ENCODE data around the gene VPS52. TPM values are rescaled to one million over a fixed set of nuclear protein-coding genes. Genes with fewer than 3 reads are reported as not detected.
A peak's percentile ranks its signal among the peaks of the same experiment; 100 is the strongest.

VPS52 gene
- total and polyA plus RNA-seq, 9 of the 15 experiments (the other 6 are each of a cell fraction or from before 2014, with no cell fraction given) = 24.4 to 103 (median 40.2) TPM

DNA sequence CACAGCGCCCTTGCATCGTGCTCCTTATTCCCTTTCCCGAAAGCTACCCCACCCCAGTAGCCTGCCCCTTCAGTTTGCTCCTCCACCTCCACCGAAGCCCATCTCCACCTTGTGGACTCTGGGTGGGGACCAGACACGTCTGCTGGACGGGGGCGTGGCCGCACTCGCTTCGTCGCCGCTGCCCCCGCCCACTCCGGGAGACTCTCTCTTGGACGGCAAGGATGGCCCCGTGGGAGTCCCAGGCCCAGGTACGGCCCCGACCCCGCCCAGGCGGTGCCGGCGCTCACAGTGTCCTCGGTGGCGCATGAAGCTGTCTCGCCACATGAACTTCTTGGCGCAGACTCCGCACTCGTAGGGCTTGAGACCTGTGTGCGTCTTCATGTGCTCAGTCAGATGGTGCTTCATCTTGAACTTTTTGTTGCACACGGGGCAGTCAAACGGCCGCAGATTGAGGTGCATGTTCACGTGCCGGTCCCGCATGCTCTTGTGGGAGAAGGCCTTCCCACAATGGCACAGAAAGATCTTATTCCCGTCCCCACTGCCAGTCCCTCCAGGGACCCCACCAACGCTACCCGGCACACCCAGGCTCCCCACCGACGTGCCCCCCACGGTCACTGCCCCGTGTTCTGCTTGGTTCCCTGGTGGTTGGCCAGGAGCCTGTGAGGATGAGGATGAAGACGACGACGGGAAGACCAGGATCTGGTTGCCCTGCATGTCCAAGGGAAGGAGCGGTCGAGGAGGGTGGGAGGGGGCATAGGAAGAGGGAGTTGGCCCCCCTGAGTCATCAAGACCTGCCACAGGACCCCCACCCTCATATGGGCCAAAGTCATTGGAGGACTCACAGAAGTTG lies 43.5 kb upstream of the VPS52 start (continued):
- TF ChIP-seq, protein P1, sequence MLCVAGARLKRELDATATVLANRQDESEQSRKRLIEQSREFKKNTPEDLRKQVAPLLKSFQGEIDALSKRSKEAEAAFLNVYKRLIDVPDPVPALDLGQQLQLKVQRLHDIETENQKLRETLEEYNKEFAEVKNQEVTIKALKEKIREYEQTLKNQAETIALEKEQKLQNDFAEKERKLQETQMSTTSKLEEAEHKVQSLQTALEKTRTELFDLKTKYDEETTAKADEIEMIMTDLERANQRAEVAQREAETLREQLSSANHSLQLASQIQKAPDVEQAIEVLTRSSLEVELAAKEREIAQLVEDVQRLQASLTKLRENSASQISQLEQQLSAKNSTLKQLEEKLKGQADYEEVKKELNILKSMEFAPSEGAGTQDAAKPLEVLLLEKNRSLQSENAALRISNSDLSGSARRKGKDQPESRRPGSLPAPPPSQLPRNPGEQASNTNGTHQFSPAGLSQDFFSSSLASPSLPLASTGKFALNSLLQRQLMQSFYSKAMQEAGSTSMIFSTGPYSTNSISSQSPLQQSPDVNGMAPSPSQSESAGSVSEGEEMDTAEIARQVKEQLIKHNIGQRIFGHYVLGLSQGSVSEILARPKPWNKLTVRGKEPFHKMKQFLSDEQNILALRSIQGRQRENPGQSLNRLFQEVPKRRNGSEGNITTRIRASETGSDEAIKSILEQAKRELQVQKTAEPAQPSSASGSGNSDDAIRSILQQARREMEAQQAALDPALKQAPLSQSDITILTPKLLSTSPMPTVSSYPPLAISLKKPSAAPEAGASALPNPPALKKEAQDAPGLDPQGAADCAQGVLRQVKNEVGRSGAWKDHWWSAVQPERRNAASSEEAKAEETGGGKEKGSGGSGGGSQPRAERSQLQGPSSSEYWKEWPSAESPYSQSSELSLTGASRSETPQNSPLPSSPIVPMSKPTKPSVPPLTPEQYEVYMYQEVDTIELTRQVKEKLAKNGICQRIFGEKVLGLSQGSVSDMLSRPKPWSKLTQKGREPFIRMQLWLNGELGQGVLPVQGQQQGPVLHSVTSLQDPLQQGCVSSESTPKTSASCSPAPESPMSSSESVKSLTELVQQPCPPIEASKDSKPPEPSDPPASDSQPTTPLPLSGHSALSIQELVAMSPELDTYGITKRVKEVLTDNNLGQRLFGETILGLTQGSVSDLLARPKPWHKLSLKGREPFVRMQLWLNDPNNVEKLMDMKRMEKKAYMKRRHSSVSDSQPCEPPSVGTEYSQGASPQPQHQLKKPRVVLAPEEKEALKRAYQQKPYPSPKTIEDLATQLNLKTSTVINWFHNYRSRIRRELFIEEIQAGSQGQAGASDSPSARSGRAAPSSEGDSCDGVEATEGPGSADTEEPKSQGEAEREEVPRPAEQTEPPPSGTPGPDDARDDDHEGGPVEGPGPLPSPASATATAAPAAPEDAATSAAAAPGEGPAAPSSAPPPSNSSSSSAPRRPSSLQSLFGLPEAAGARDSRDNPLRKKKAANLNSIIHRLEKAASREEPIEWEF (CRISPR knock-in tag; IDR thresholded peaks at IDR 0.05) = no peak
- no peak for TF ChIP-seq ZNF143 (CRISPR knock-in tag; IDR thresholded peaks at IDR 0.05)
- 0 out of 2 replicates have a peak, but pooled peaks have one; percentile 51 for TF ChIP-seq NR4A1 (CRISPR knock-in tag; IDR thresholded peaks at IDR 0.05)
- TF ChIP-seq NR4A1 (tag; IDR thresholded peaks at IDR 0.05) = no peak
- TF ChIP-seq POLR2AphosphoS5 (IDR thresholded peaks at IDR 0.05; ENCODE audit: control insufficient read depth, insufficient read depth, low read depth, low read length) = no peak
- no peak for TF ChIP-seq ERF (CRISPR knock-in tag; IDR thresholded peaks at IDR 0.05)
- TF ChIP-seq, protein P2, sequence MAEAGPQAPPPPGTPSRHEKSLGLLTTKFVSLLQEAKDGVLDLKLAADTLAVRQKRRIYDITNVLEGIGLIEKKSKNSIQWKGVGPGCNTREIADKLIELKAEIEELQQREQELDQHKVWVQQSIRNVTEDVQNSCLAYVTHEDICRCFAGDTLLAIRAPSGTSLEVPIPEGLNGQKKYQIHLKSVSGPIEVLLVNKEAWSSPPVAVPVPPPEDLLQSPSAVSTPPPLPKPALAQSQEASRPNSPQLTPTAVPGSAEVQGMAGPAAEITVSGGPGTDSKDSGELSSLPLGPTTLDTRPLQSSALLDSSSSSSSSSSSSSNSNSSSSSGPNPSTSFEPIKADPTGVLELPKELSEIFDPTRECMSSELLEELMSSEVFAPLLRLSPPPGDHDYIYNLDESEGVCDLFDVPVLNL (CRISPR knock-in tag; IDR thresholded peaks at IDR 0.05; ENCODE audit: low read depth) = 0 out of 2 replicates have a peak, but pooled peaks have one; percentile 23
- no peak for TF ChIP-seq ZNF696 (CRISPR knock-in tag; conservative IDR thresholded peaks at IDR 0.05)
- TF ChIP-seq SP1 (CRISPR knock-in tag; IDR thresholded peaks at IDR 0.05) = peak; percentile 87
- TF ChIP-seq ESRRA (IDR thresholded peaks at IDR 0.05; ENCODE audit: borderline replicate concordance, low read depth) = no peak
- TF ChIP-seq PURB (CRISPR knock-in tag; IDR thresholded peaks at IDR 0.05; ENCODE audit: low read depth) = no peak
- no peak for TF ChIP-seq ZSCAN29 (IDR thresholded peaks at IDR 0.05)
- TF ChIP-seq RHOXF2B (CRISPR knock-in tag; conservative IDR thresholded peaks at IDR 0.05) = no peak
- no peak for TF ChIP-seq ZNF146 (CRISPR knock-in tag; IDR thresholded peaks at IDR 0.05; ENCODE audit: unreplicated experiment)
- TF ChIP-seq PML (IDR thresholded peaks at IDR 0.05; ENCODE audit: low read length) = no peak
- TF ChIP-seq SNIP1 (IDR thresholded peaks at IDR 0.05; ENCODE audit: low read depth) = no peak
- TF ChIP-seq CHD4 (IDR thresholded peaks at IDR 0.05; ENCODE audit: insufficient read depth, insufficient replicate concordance, low read depth, low read length, poor library complexity, severe bottlenecking) = no peak
- TF ChIP-seq SAFB2 (IDR thresholded peaks at IDR 0.05; ENCODE audit: borderline replicate concordance, low read depth, low read length, severe bottlenecking) = no peak
- no peak for TF ChIP-seq TEAD4 (IDR thresholded peaks at IDR 0.05; ENCODE audit: low read length)
- TF ChIP-seq TEAD4 (CRISPR knock-in tag; IDR thresholded peaks at IDR 0.05; ENCODE audit: borderline replicate concordance) = no peak
- no peak for TF ChIP-seq BRCA1 (IDR thresholded peaks at IDR 0.05)
- no peak for TF ChIP-seq BRCA1 (CRISPR knock-in tag; IDR thresholded peaks at IDR 0.05)
- TF ChIP-seq CBX2 (IDR thresholded peaks at IDR 0.05; ENCODE audit: insufficient read depth, low read length, poor library complexity, severe bottlenecking) = no peak
- no peak for TF ChIP-seq ZFP30 (CRISPR knock-in tag; IDR thresholded peaks at IDR 0.05; ENCODE audit: borderline replicate concordance)
